ENCODE results near the gene WASF2. TPM values are rescaled to one million over a fixed set of nuclear protein-coding genes. Genes with fewer than 3 reads are reported as not detected.

WASF2 gene
- total and polyA plus RNA-seq, 2 of the 13 experiments (the other 11 are each of a cell fraction or from before 2014, with no cell fraction given), result 10.4 to 27.7 TPM

GRCh38 chr1:27526569-27527222 lies 36.7 kb upstream of the WASF2 start (continued):
- TF ChIP-seq ZNF646 (CRISPR knock-in tag; IDR thresholded peaks at IDR 0.05) (peak; percentile 93), GATAD1 (CRISPR knock-in tag; IDR thresholded peaks at IDR 0.05) (no peak), SAP130 (CRISPR knock-in tag; IDR thresholded peaks at IDR 0.05; ENCODE audit: low read depth) (peak; percentile 28; the same call in 1 of the 2 replicates), KLF11 (CRISPR knock-in tag; IDR thresholded peaks at IDR 0.05) (no peak), ZNF512B (CRISPR knock-in tag; IDR thresholded peaks at IDR 0.05; ENCODE audit: borderline replicate concordance) (no peak), KMT2A (CRISPR knock-in tag; IDR thresholded peaks at IDR 0.05) (no peak), FUBP1 (CRISPR knock-in tag; IDR thresholded peaks at IDR 0.05; ENCODE audit: borderline replicate concordance) (no peak), MED1 (CRISPR knock-in tag; IDR thresholded peaks at IDR 0.05) (0 out of 2 replicates have a peak, but pooled peaks have one; percentile 17), PCBP2 (optimal IDR thresholded peaks at IDR 0.05; ENCODE audit: low read depth, low read length, poor library complexity, severe bottlenecking) (no peak), ZMYM2 (CRISPR knock-in tag; IDR thresholded peaks at IDR 0.05) (no peak), LCORL (IDR thresholded peaks at IDR 0.05) (no peak), LCORL (CRISPR knock-in tag; IDR thresholded peaks at IDR 0.05) (peak; percentile 22; the same call in 1 of the 2 replicates), MAF1 (CRISPR knock-in tag; IDR thresholded peaks at IDR 0.05; ENCODE audit: borderline replicate concordance) (no peak), KDM2A (CRISPR knock-in tag; IDR thresholded peaks at IDR 0.05; ENCODE audit: borderline replicate concordance, low read depth) (0 out of 2 replicates have a peak, but pooled peaks have one; percentile 23), ZBTB43 (CRISPR knock-in tag; conservative IDR thresholded peaks at IDR 0.05) (0 out of 2 replicates have a peak, but pooled peaks have one; percentile 34), ATF3 (CRISPR knock-in tag; IDR thresholded peaks at IDR 0.05) (0 out of 2 replicates have a peak, but pooled peaks have one; percentile 33), CEBPG (CRISPR knock-in tag; IDR thresholded peaks at IDR 0.05) (no peak)
